Right lobe of liver (tissue), 6 donors: Measurements from ENCODE around the gene RBX1. TPM values are rescaled to one million over a fixed set of nuclear protein-coding genes. Genes with fewer than 3 reads are reported as not detected.

Experiments
- ATAC-seq, 4 donors: fragments of 200-7000 bp; cut with Tn5 transposase; one replicate each; pipeline ENCODE4 v1.9.1; 2020; ENCODE audit warnings: mild to moderate bottlenecking in 4 of 4, moderate library complexity in 4 of 4
- DNase-seq, 3 donors: peaks; one replicate each; pipeline ENCODE4 v3.0.0-alpha.2; 2020
- H3K27ac ChIP-seq, 3 donors: fragments of 200-600 bp; one replicate each; pipeline ENCODE4 v1.8.0; 2022
- H3K27me3 ChIP-seq, 2 donors: fragments of 200-600 bp; one replicate each; pipeline ENCODE4 v1.8.0; 2022
- H3K36me3 ChIP-seq, 4 donors: fragments of 200-600 bp; sonication (generic) in 1 of 4; one replicate each; pipeline versions ENCODE4 v1.5.1 to v1.8.0; 2017 to 2022; ENCODE audit warnings: control low read depth in 1 of 4
- H3K4me1 ChIP-seq, 4 donors: fragments of 200-600 bp; sonication (generic) in 1 of 4; one replicate each; pipeline versions ENCODE4 v1.5.1 to v1.8.0; 2017 to 2022; ENCODE audit warnings: control low read depth in 1 of 4
- H3K4me3 ChIP-seq, 3 donors: fragments of 200-600 bp; one replicate each; pipeline ENCODE4 v1.8.0; 2022
- H3K9me3 ChIP-seq, 4 donors: fragments of 200-600 bp; sonication (generic) in 1 of 4; one replicate each; pipeline versions ENCODE4 v1.5.1 to v1.8.0; 2017 to 2022; ENCODE audit warnings: control low read depth in 1 of 4
- CTCF ChIP-seq, 4 donors: fragments of 200-600 bp in 3 of 4; fragments of 450-650 bp in 1 of 4; IDR thresholded peaks; one replicate each; pipeline versions ENCODE4 v1.5.1 to v1.8.0; 2016 to 2022; ENCODE audit warnings: antibody characterized with exemption in 4 of 4, mild to moderate bottlenecking in 2 of 4
- POLR2A ChIP-seq: fragments of 450-650 bp; IDR thresholded peaks from one replicate; pipeline ENCODE4 v1.6.1; 2017; ENCODE audit warnings: antibody characterized with exemption, mild to moderate bottlenecking
- WGBS: methylation state at CpG from one replicate; pipeline ENCODE4 v1.1.6; 2018; ENCODE audit warnings: low coverage, low lambda C conversion rate; ENCODE audit not compliant: insufficient coverage; ENCODE audit errors: missing lambda C conversion rate; 5-methylcytosine and 5-hydroxymethylcytosine counted together
- intact Hi-C, 2 donors: fragments of 100-400 bp; cut with DNase I; formaldehyde crosslinking; loops; one replicate each; pipeline versions ENCODE4 v1.11.2 to v1.14.1; 2022
- total RNA-seq, 6 experiments: library from RNA; depleted of rRNA in 2 of 6; stranded (reverse); fragments of >200 nt in 2 of 6; fragmentation: NEBNext Ultra II Directional in 3 of 6; extraction: Animal tissue kit (Norgen Biotek cat#: 25700) in 3 of 6; gene quantifications; one replicate each; pipeline versions ENCODE4 v1.1.0 to v1.2.4, GENCODE V29; 2016 to 2023
- donor health status: DM: no; HTN: yes; CAD: no.
- donor health status: DM: no; HTN: no; CAD: no.
- donor health status: DM: no; HTN: no; CAD: no.
- donor health status: DM: no; HTN: yes; CAD: no.
- donor health status: DM: no; HTN: yes; CAD: no.

RBX1 gene
- total RNA-seq, 6 experiments from 2014 or later = 14.2 to 24.3 (median 17.4) TPM

- no peaks in the 10 kb centered on the region for H3K9me3 ChIP-seq
- intact Hi-C loops = no loop called here
- ATAC-seq (no peak), DNase-seq (no peak)
- no peak overlapping the region for H3K4me3 ChIP-seq
- no peak overlapping the region for H3K27ac ChIP-seq
- H3K4me1 ChIP-seq = no peaks in the 10 kb centered on the region
- no peaks in the 10 kb centered on the region for H3K36me3 ChIP-seq
- no peak for TF ChIP-seq POLR2A
- no peak for TF ChIP-seq CTCF (IDR thresholded peaks at IDR 0.05)
- H3K27me3 ChIP-seq = no peaks in the 10 kb centered on the region
- 51% methylated on average over 7 of the region's 10 CpGs for WGBS
Observed at GRCh38 chr22:41003066-41003465, 51.9 kb downstream of the RBX1 start.

- 92% methylated on average over 5 of the region's 5 CpGs for WGBS
- no peak overlapping the region for H3K4me3 ChIP-seq
- no peak for TF ChIP-seq CTCF (IDR thresholded peaks at IDR 0.05)
- H3K27ac ChIP-seq = no peak overlapping the region
- no peaks in the 10 kb centered on the region for H3K9me3 ChIP-seq
- H3K27me3 ChIP-seq = no peaks in the 10 kb centered on the region
- intact Hi-C loops = no loop called here
- no peak for ATAC-seq
- H3K4me1 ChIP-seq = no peaks in the 10 kb centered on the region
- no peak for DNase-seq
- no peaks in the 10 kb centered on the region for H3K36me3 ChIP-seq
Observed at GRCh38 chr22:41003976-41004375, 52.8 kb downstream of the RBX1 start.

GRCh38 chr22:41009222-41009948, 58.2 kb downstream of the RBX1 start:
- DNase-seq (no peak), ATAC-seq (peak in 1 of 4 donors; percentile 41)
- intact Hi-C loops = no loop called here
- no peak for TF ChIP-seq POLR2A
- no peak for TF ChIP-seq CTCF (IDR thresholded peaks at IDR 0.05)
- 33% methylated on average over 4 of the region's 5 CpGs for WGBS
- no peaks in the 10 kb centered on the region for H3K36me3 ChIP-seq
- no peaks in the 10 kb centered on the region for H3K27me3 ChIP-seq
- no peak overlapping the region for H3K4me3 ChIP-seq
- no peaks in the 10 kb centered on the region for H3K9me3 ChIP-seq
- H3K27ac ChIP-seq = no peak overlapping the region
- no peaks in the 10 kb centered on the region for H3K4me1 ChIP-seq

- H3K4me1 ChIP-seq = no peaks in the 10 kb centered on the region
- no peak overlapping the region for H3K27ac ChIP-seq
- ATAC-seq (no peak), DNase-seq (no peak)
- WGBS = 40% methylated on average over 4 of the region's 4 CpGs
- TF ChIP-seq CTCF (IDR thresholded peaks at IDR 0.05) (no peak), POLR2A (no peak)
- H3K27me3 ChIP-seq = no peaks in the 10 kb centered on the region
- H3K4me3 ChIP-seq = no peak overlapping the region
- no peaks in the 10 kb centered on the region for H3K9me3 ChIP-seq
- no peaks in the 10 kb centered on the region for H3K36me3 ChIP-seq
- intact Hi-C loops = no loop called here
Observed at GRCh38 chr22:41015003-41015402, 63.8 kb downstream of the RBX1 start.
